ENCODE results near the gene MYOF. TPM values are rescaled to one million over a fixed set of nuclear protein-coding genes. Genes with fewer than 3 reads are reported as not detected.

Gene MYOF
- total and polyA plus RNA-seq, 2 of the 8 experiments (the other 6 are each of a cell fraction or from before 2014, with no cell fraction given) = 0.98 to 2.3 TPM

DNA sequence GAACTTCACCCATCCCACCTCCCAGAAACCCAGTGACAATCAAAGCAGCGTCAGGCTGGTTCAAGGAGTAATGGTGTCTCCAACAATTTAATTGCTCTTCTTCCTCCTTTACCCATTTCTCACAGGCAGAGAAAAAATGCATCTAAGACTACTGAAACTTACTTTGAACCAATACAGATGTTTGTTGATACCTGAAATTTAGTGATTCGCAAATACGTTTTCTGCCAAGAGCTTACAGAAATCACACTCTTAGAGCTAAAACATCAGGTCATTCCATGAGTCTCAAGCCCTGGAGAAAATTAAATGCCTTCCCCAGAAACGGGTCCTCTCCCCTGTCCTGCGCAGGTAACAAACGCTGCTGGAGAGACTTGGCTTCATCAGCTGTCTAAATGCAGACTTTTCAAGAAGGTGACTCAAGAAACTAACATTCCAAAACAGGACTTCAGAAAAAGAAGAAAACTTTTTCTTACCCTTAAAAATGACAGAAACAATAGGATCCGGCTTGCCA, 443 bp downstream of the MYOF start:
- H2BK12ac ChIP-seq (ENCODE audit: low read depth, low read length) = no peak overlapping the region
- H3K56ac ChIP-seq (replicated peaks; ENCODE audit: insufficient read length, low read depth, low read length) = no peak overlapping the region
- H2BK15ac ChIP-seq (ENCODE audit: low read length) = no peak overlapping the region
- H3K23me2 ChIP-seq (ENCODE audit: low read depth, low read length) = peaks cover 7% of the 10 kb centered on the region; the same call in 1 of the 2 replicates
- 55% methylated on average over 7 of the region's 7 CpGs; no CpG with 5 or more reads in 1 of the 2 experiments for WGBS, 2 experiments (ENCODE audit: extremely low coverage in 1 of 2, insufficient coverage in 1 of 2, insufficient read length in 1 of 2, insufficient replicate concordance in 2 of 2, low coverage in 1 of 2, low lambda C conversion rate in 2 of 2, missing lambda C conversion rate in 1 of 2)
- H3K4me1 ChIP-seq (replicated peaks in 1 of 4; ENCODE audit: control insufficient read depth in 3 of 4, insufficient read depth in 4 of 4, low read length in 3 of 4) = peaks cover 0 to 2% (median 0%) of the 10 kb centered on the region in 4 experiments; a peak in 1 of 7 replicates
- no peak overlapping the region for H2BK5ac ChIP-seq (ENCODE audit: low read depth, low read length)
- FAIRE-seq = no peak
- DNase-seq (ENCODE audit: low read depth in 1 of 2, low spot score in 2 of 2) = no peak
- no peaks in the 10 kb centered on the region for H3K36me3 ChIP-seq (ENCODE audit: control insufficient read depth in 2 of 4, insufficient read depth in 4 of 4, low read length in 3 of 4)
- no peaks in the 10 kb centered on the region for H4K20me1 ChIP-seq (replicated peaks in 1 of 2; ENCODE audit: control insufficient read depth in 1 of 2, insufficient read depth in 2 of 2, low read length in 2 of 2)
- H3K14ac ChIP-seq (ENCODE audit: insufficient read length) = no peak overlapping the region
- peak overlapping the region in 1 of 4 experiments; percentile 37; a peak in 1 of 7 replicates for H3K9ac ChIP-seq (replicated peaks in 1 of 4; ENCODE audit: extremely low read depth in 1 of 4, low read depth in 3 of 4, low read length in 3 of 4)
- no peak overlapping the region for H3K27ac ChIP-seq (ENCODE audit: low read depth, low read length)
- ChIA-PET CTCF (ENCODE audit: partially characterized antibody) (interaction anchor here (0.5 to 16.5 kb wide), 43 partner anchors 8 to 883 kb away, joined by 3 to 513 read pairs (median 6); partner anchors contain the start of gene CEP55), POLR2A (ENCODE audit: partially characterized antibody) (interaction anchor here (1.1 to 1.2 kb wide), 3 partner anchors 23 to 111 kb away, joined by 3 to 4 read pairs (median 4); no protein-coding TSS in a partner anchor)
- H2BK120ac ChIP-seq (replicated peaks; ENCODE audit: low read depth, low read length) = no peak overlapping the region
- no peak overlapping the region for H4K8ac ChIP-seq (ENCODE audit: extremely low read depth, insufficient read depth, low read length)
- H3K79me2 ChIP-seq (ENCODE audit: control insufficient read depth in 1 of 2, insufficient read depth in 2 of 2, low read length in 2 of 2) = no peaks in the 10 kb centered on the region
- H4K91ac ChIP-seq (replicated peaks; ENCODE audit: insufficient read length, low read length) = no peak overlapping the region
- H4K5ac ChIP-seq (ENCODE audit: insufficient read length, low read depth, low read length) = no peak overlapping the region
- no peaks in the 10 kb centered on the region for H3K9me3 ChIP-seq (ENCODE audit: insufficient read depth in 2 of 2, low read depth in 1 of 2, low read length in 1 of 2)
- H2BK20ac ChIP-seq (ENCODE audit: low read length) = no peak overlapping the region
- no peak overlapping the region for H3K4ac ChIP-seq (replicated peaks; ENCODE audit: insufficient read length, low read depth, low read length)
- H2AFZ ChIP-seq (ENCODE audit: low read length) = peak overlapping the region; percentile 97; the same call in 1 of the 2 replicates
- peaks cover 0 to 5% (median 0%) of the 10 kb centered on the region in 4 experiments; a peak in 4 of 7 replicates for H3K27me3 ChIP-seq (replicated peaks in 1 of 4; ENCODE audit: control insufficient read depth in 3 of 4, extremely low read depth in 1 of 4, insufficient read depth in 3 of 4, low read length in 3 of 4)
- H3K4me3 ChIP-seq (ENCODE audit: extremely low read depth in 1 of 4, insufficient read depth in 2 of 4, low read depth in 3 of 4, low read length in 4 of 4) = peak overlapping the region; percentile 66 to 82 (median 73); a peak in 6 of 8 replicates
- no peak overlapping the region for H3K23ac ChIP-seq (ENCODE audit: insufficient read length)
- no peak overlapping the region for H2AK5ac ChIP-seq (ENCODE audit: low read depth, low read length)
- H3K18ac ChIP-seq (ENCODE audit: extremely low read depth, low read length) = no peak overlapping the region; the same call in 1 of the 2 replicates
- no peaks in the 10 kb centered on the region for H3K79me1 ChIP-seq (ENCODE audit: low read depth, low read length)
- TF ChIP-seq GTF2F1 (IDR thresholded peaks at IDR 0.05; ENCODE audit: borderline replicate concordance, low read depth, low read length) (no peak), RXRA (IDR thresholded peaks at IDR 0.05; ENCODE audit: insufficient read depth, low read depth, low read length) (no peak), RNF2 (IDR thresholded peaks at IDR 0.05; ENCODE audit: borderline replicate concordance, low read depth, low read length, missing control alignments, poor library complexity, severe bottlenecking) (no peak), RFX5 (IDR thresholded peaks at IDR 0.05; ENCODE audit: borderline replicate concordance, low read depth, low read length) (no peak), TCF12 (IDR thresholded peaks at IDR 0.05; ENCODE audit: low read depth, low read length) (no peak), CEBPB (IDR thresholded peaks at IDR 0.05; ENCODE audit: low read depth, low read length) (no peak), SP4 (IDR thresholded peaks at IDR 0.05; ENCODE audit: low read length) (no peak), RBBP5 (IDR thresholded peaks at IDR 0.05; ENCODE audit: borderline replicate concordance, low read depth, low read length) (no peak)
- peak overlapping the region; percentile 85 to 90 for H3K4me2 ChIP-seq (ENCODE audit: insufficient read depth in 1 of 2, low read depth in 2 of 2, low read length in 2 of 2)
